ENCODE data around the gene EMD. TPM values are rescaled to one million over a fixed set of nuclear protein-coding genes. Genes with fewer than 3 reads are reported as not detected.

EMD gene
- total and polyA plus RNA-seq, 2 donors (not counting 1 experiment from before 2014, with no cell fraction given), result 26.4 to 72.1 TPM

DNA sequence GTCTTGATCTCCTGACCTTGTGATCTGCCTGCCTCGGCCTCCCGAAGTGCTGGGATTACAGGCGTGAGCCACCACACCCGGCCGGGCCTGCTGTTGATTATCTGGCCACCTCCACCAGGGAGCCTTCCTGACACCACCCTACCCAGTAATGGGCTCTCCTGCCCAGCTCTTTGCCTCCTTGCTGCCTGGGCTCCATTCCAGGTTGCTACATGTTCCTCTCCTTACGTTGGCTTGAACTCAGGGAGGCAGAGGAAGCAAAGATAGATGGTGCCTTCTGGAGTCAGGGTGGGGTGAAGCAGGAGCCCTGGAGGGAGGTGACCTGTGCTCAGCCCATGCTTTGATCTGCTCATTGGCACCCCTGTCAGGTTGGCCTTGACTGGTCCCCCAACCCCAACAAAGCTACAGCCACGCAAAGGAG lies 31.0 kb upstream of the EMD start:
- H3K4me3 ChIP-seq (replicated peaks in 1 of 4; ENCODE audit: control extremely low read depth in 1 of 4, insufficient read depth in 1 of 4, low read depth in 3 of 4, low read length in 4 of 4), result no peak overlapping the region
- no peaks in the 10 kb centered on the region for H3K27me3 ChIP-seq (ENCODE audit: control insufficient read depth, insufficient read depth, low read length)
- H4K20me1 ChIP-seq (ENCODE audit: control insufficient read depth, extremely low read depth, insufficient read depth, low read length), result no peaks in the 10 kb centered on the region
- H3K79me2 ChIP-seq (ENCODE audit: control insufficient read depth, insufficient read depth, low read length), result no peaks in the 10 kb centered on the region
- no peak overlapping the region for H3K4me2 ChIP-seq (ENCODE audit: extremely low read depth, insufficient read depth, low read length)
- H3K9ac ChIP-seq (ENCODE audit: insufficient read depth, low read length), result no peak overlapping the region
- H2AFZ ChIP-seq (ENCODE audit: low read length), result no peak overlapping the region
- peaks cover 35% of the 10 kb centered on the region for H3K36me3 ChIP-seq (ENCODE audit: control insufficient read depth, insufficient read depth, low read length)
- H3K4me1 ChIP-seq (ENCODE audit: control insufficient read depth, extremely low read depth, insufficient read depth, low read length), result no peaks in the 10 kb centered on the region
- DNase-seq (ENCODE audit: low read depth in 2 of 2), result peak in 1 of 2 donors; percentile 37
- no peak overlapping the region for H3K27ac ChIP-seq (ENCODE audit: insufficient read depth, low read length)
- no peaks in the 10 kb centered on the region for H3K9me3 ChIP-seq (ENCODE audit: control insufficient read depth, insufficient read depth, low read depth, low read length)
- TF ChIP-seq, protein P1, sequence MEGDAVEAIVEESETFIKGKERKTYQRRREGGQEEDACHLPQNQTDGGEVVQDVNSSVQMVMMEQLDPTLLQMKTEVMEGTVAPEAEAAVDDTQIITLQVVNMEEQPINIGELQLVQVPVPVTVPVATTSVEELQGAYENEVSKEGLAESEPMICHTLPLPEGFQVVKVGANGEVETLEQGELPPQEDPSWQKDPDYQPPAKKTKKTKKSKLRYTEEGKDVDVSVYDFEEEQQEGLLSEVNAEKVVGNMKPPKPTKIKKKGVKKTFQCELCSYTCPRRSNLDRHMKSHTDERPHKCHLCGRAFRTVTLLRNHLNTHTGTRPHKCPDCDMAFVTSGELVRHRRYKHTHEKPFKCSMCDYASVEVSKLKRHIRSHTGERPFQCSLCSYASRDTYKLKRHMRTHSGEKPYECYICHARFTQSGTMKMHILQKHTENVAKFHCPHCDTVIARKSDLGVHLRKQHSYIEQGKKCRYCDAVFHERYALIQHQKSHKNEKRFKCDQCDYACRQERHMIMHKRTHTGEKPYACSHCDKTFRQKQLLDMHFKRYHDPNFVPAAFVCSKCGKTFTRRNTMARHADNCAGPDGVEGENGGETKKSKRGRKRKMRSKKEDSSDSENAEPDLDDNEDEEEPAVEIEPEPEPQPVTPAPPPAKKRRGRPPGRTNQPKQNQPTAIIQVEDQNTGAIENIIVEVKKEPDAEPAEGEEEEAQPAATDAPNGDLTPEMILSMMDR (conservative IDR thresholded peaks at IDR 0.05 in 1 of 2, IDR thresholded peaks at IDR 0.05 in 1 of 2; ENCODE audit: low read depth in 1 of 2, low read length in 2 of 2), result no peak
- TF ChIP-seq EZH2 (IDR thresholded peaks at IDR 0.05; ENCODE audit: low read length, missing control alignments), result no peak

DNA sequence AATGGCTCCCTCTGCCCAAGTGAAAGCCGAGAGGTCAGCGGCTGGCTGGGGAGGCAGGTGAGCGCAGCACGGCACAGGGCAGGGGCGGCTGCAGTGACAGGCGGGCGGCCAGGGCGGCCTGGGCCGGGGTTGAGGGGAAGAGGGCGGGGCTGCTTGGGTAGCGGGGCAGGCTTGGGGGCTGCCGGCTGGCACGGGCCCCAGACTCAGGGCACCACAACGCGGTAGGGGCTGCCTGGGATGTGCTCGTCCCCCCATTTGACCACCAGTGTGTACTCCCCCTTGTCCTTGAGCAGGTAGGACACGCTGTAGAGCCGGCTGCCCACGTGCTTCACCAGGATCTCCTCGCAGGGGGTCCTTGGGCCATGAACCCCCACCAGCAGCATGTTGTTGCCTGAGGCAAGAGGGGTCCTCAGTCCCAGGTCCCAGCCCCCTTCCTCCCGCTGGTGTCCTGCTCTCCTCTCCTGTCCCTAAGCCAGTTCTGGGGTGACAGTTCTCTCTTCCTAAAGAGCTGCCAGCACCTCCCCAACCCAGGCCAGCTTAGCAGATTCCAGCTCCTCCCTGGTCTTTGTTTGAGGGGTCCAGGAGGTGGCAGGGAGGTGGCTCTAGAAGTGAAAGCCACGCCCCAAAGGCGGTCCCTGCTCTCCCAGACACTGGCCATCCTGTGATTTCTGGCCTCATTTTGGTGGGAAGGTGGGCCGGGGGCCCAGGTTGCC lies 30.3 kb upstream of the EMD start:
- Histone ChIP-seq H4K20me1 (ENCODE audit: control insufficient read depth, extremely low read depth, insufficient read depth, low read length) (no peaks in the 10 kb centered on the region), H3K27ac (ENCODE audit: insufficient read depth, low read length) (no peak overlapping the region), H3K9me3 (ENCODE audit: control insufficient read depth, insufficient read depth, low read depth, low read length) (no peaks in the 10 kb centered on the region), H3K79me2 (ENCODE audit: control insufficient read depth, insufficient read depth, low read length) (peaks cover 3% of the 10 kb centered on the region), H3K4me1 (ENCODE audit: control insufficient read depth, extremely low read depth, insufficient read depth, low read length) (no peaks in the 10 kb centered on the region), H3K27me3 (ENCODE audit: control insufficient read depth, insufficient read depth, low read length) (no peaks in the 10 kb centered on the region), H2AFZ (ENCODE audit: low read length) (no peak overlapping the region), H3K36me3 (ENCODE audit: control insufficient read depth, insufficient read depth, low read length) (peaks cover 42% of the 10 kb centered on the region), H3K4me2 (ENCODE audit: extremely low read depth, insufficient read depth, low read length) (no peak overlapping the region), H3K4me3 (replicated peaks in 1 of 4; ENCODE audit: control extremely low read depth in 1 of 4, insufficient read depth in 1 of 4, low read depth in 3 of 4, low read length in 4 of 4) (no peak overlapping the region), H3K9ac (ENCODE audit: insufficient read depth, low read length) (no peak overlapping the region)
- no peak for DNase-seq (ENCODE audit: low read depth in 2 of 2)
- TF ChIP-seq, protein P1 (conservative IDR thresholded peaks at IDR 0.05 in 1 of 2, IDR thresholded peaks at IDR 0.05 in 1 of 2; ENCODE audit: low read depth in 1 of 2, low read length in 2 of 2), result no peak
- no peak for TF ChIP-seq EZH2 (IDR thresholded peaks at IDR 0.05; ENCODE audit: low read length, missing control alignments)

DNA sequence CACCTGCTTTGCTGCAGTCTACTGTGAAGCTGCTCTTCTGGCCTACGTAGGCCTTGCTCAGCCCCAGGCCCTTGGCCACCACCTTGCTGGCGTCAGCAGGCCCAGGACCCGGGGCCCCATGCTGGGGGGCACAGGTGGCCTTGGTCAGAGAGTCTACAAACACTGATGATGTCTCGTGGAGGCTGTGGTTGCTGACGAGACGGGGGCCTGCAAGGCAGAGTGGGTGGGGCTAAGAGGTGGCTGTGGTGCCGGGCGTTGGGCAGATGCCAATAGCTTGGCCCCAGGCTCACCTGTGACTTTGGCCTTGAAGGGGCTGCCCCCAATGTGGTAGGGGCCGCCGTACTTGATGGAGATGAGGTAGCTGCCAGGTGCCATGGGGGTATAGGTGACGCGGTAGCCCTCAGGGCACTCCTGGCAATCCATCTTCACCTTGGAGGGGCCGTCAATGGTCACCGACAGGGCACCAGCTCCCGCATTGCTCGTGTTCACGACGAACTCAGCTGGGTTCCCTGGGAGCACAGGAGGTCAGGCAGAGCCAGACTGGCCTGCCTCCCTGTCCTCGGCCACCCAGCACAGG lies 29.6 kb upstream of the EMD start:
- Histone ChIP-seq H3K4me2 (ENCODE audit: extremely low read depth, insufficient read depth, low read length) (no peak overlapping the region), H2AFZ (ENCODE audit: low read length) (no peak overlapping the region), H3K79me2 (ENCODE audit: control insufficient read depth, insufficient read depth, low read length) (peaks cover 6% of the 10 kb centered on the region), H3K4me3 (replicated peaks in 1 of 4; ENCODE audit: control extremely low read depth in 1 of 4, insufficient read depth in 1 of 4, low read depth in 3 of 4, low read length in 4 of 4) (no peak overlapping the region), H3K4me1 (ENCODE audit: control insufficient read depth, extremely low read depth, insufficient read depth, low read length) (no peaks in the 10 kb centered on the region), H3K36me3 (ENCODE audit: control insufficient read depth, insufficient read depth, low read length) (peaks cover 48% of the 10 kb centered on the region), H3K27ac (ENCODE audit: insufficient read depth, low read length) (no peak overlapping the region), H3K27me3 (ENCODE audit: control insufficient read depth, insufficient read depth, low read length) (no peaks in the 10 kb centered on the region), H4K20me1 (ENCODE audit: control insufficient read depth, extremely low read depth, insufficient read depth, low read length) (no peaks in the 10 kb centered on the region), H3K9me3 (ENCODE audit: control insufficient read depth, insufficient read depth, low read depth, low read length) (no peaks in the 10 kb centered on the region), H3K9ac (ENCODE audit: insufficient read depth, low read length) (no peak overlapping the region)
- no peak for DNase-seq (ENCODE audit: low read depth in 2 of 2)
- TF ChIP-seq, protein P1 (conservative IDR thresholded peaks at IDR 0.05 in 1 of 2, IDR thresholded peaks at IDR 0.05 in 1 of 2; ENCODE audit: low read depth in 1 of 2, low read length in 2 of 2), result no peak
- TF ChIP-seq EZH2 (IDR thresholded peaks at IDR 0.05; ENCODE audit: low read length, missing control alignments), result no peak

All from fibroblast of lung (primary cell).